GM10266 (cell line): ENCODE results near the gene UBE3B.

Experiments used
- DNase-seq: peaks from one replicate; pipeline ENCODE4 v3.0.0; 2012; ENCODE audit errors: extremely low spot score
- CTCF ChIP-seq: IDR thresholded peaks from 2 replicates; pipeline ENCODE4 v1.5.1; 2012; ENCODE audit warnings: mild to moderate bottlenecking, low read depth; ENCODE audit not compliant: control insufficient read depth, insufficient read depth; ENCODE audit errors: missing control alignments

UBE3B gene

GRCh38 chr12:109563291-109564284 is 86.2 kb downstream of the UBE3B start:
- DNase-seq, result no peak
- no peak for TF ChIP-seq CTCF

- no peak for TF ChIP-seq CTCF
Observed at GRCh38 chr12:109566424-109566823, 89.0 kb downstream of the UBE3B start.

GRCh38 chr12:109567296-109567695 is 89.9 kb downstream of the UBE3B start:
- DNase-seq, result no peak
- TF ChIP-seq CTCF, result no peak

More at GRCh38 chr12:109566424-109566823, 89.0 kb downstream of the UBE3B start:
- DNase-seq, result no peak

DNA sequence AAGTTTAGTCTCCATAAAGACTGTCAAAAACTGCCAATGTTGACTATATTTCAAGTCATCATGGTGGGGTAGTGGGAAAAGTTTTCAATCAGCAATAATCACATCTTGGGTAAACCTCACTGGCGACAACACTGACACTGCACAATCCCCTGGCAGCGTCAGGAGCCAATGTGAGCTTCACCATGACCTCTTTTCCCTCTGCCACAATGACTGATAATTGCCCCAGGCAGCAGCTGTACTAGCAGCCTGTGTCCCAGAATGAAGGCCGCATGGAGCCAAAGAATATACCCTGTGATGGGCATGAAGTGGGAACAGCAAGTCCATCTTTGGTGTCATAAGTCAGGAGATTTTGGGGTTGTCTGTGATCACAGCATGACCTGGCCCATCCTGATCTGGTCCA is 90.5 kb downstream of the UBE3B start:
- TF ChIP-seq CTCF, result no peak
- no peak for DNase-seq

GRCh38 chr12:109568486-109568885 is 91.1 kb downstream of the UBE3B start:
- no peak for TF ChIP-seq CTCF
- DNase-seq, result no peak

DNA sequence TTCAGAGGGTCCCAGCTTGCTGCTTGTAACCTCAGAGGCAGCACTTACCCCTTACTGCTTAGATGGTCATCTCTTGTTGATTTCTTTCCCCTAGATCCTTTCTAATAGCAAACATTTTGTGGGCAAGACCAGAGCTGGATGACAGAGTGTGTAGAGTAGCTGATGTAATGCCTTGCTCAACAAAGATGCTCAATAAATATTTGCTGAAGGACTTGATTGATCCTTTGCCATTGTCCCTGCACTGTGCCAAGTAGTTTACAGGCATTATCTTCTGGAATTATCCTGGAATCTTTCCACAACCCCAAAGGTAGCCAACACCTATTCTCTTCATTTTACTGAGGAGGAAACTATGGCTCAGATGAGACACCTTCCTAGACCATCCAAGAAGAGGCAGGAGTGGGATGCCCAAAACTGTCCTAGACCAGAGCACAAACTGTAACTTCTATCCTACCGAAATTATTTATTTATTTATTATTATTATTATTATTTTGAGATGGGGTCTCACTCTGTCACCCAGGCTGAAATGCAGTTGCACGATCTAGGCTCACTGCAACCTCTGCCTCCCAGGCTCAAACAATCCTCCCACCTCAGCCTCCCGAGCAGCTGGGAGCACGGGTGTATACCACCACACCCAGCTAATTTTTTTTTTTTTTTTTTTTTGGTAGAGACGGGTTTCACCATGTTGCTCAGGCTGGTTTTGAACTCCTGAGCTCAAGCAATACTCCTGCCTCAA is 94.5 kb downstream of the UBE3B start:
- no peak for TF ChIP-seq CTCF
- no peak for DNase-seq

- TF ChIP-seq CTCF, result no peak
- DNase-seq, result no peak
Observed at GRCh38 chr12:109572506-109572845, 95.0 kb downstream of the UBE3B start.
